HG02642 (cell line): ENCODE measurements around the gene ZFYVE1.
"Not testable (repeated sequence)": the region's sequence is repeated elsewhere in the genome, so short reads cannot be mapped to it uniquely, and the experiment has no call there.

Source experiments
- ATAC-seq: cut with Tn5 transposase; IDR thresholded peaks from one replicate; pipeline ENCODE4 v1.9.1; 2021; ENCODE audit warnings: mild to moderate bottlenecking; ENCODE audit not compliant: unreplicated experiment, poor library complexity

ZFYVE1 gene

DNA sequence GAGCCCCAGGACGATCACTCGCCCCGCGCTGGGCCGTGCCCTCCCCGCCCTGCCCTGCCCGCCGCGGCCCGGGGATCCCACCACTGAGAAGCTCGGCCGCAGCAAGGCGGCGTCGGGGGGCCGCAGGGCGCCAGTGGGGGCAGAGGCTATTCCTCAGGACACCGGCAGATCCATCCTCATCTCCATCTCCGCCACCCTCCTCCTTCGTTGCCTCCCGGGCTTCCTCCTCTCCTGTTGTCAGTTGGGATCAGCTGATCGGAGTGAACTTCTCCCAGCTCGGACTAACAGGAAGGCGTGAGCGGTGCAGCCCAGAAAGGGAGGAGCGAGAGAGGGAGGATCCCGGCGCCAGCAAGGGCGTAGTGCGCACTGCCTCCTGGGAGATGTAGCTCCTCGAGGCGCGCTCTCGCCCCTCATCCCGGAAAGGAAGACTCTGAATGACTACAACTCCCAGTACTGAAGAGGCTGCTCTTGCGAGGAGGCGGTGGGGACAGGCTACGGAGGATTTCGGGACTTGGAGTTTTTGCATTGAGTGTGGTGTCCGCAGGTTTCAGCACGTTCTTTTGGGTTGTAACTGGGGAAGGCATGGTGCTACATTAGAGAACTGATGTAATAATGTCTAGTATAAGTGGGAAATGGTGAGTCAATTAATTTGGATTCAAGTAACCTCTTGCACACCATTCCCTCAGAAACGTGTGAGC, at the start of gene ZFYVE1:
Gene ZFYVE1, minus strand, starts transcription at position 262 of the 698 bp plus-strand sequence. CDS start 2,598 bp downstream, outside the sequence.
- ATAC-seq = peak; percentile 98

- ATAC-seq = no peak
These were observed 42.7 kb upstream of the ZFYVE1 start for GRCh38 chr14:73069585-73069984.

GRCh38 chr14:73058922-73059673, 32.2 kb upstream of the ZFYVE1 start:
- ATAC-seq = peak; percentile 12

DNA sequence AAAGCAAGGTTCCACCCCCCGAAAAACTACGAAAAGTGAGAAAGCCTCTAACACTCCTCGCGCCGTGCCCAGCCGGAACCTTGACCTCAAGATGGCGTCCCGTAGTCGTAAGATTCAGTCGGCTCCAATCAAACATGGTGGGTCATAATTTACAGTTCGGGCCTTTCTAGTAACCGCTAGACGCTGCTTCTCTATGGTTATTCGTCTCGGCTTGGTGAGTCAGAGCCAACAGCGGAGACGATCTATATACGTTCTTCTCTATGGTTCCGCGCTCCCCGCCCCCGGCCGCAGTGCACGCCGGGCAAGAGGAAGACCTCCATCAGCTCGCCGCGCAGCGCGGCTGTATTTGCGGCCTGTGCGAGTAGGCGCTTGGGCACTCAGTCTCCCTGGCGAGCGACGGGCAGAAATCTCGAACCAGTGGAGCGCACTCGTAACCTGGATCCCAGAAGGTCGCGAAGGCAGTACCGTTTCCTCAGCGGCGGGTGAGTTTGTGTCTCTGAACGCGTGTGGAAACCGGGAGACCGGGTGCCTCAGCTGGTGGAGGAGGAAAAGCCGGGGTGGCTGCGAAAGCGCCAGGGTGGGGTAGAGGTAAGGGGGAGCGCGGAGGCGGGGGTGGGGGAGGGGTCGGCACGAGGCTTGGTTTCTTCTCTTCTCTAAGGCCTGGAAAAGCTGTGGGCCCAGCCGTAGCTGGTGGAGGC, 31.5 kb upstream of the ZFYVE1 start, which contains the start of gene RBM25:
Gene RBM25, plus strand, starts transcription at position 311 of the 698 bp plus-strand sequence. CDS start 13,108 bp downstream, outside the sequence.
- peak; percentile 96 for ATAC-seq

DNA sequence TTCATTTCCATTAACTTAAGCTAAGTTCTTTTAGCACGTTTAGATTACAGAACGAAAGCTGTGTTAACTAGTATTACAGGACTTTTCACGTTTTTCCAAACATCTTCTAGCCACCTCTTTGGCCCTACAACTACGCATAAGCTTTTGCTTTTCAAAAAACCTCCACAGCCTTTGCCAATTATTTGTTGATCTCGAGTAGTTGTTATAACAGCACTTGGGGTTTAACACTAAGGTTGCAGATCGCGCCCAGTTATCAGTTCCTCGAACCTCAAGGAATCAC, 31.0 kb upstream of the ZFYVE1 start:
- ATAC-seq = no peak

DNA sequence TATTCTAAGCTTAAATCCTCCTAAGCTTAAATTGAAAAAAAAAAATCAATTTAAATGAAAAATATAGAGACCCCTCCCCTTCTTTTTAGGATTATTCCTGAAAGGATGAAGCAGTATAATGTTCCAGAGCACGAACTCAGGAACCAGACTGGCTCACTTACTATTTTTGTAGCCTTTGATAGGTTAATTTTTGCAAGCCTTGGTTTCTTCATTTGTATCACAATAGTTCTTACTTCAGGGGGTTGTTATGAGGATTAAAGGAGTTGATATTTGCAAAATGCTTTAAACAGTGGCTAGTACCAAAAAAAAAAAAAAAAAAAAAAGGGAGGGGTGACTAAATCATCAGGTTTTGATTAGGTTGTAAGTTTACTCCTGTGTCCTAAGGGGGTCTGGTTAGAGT, 28.3 kb upstream of the ZFYVE1 start:
- ATAC-seq = no peak

DNA sequence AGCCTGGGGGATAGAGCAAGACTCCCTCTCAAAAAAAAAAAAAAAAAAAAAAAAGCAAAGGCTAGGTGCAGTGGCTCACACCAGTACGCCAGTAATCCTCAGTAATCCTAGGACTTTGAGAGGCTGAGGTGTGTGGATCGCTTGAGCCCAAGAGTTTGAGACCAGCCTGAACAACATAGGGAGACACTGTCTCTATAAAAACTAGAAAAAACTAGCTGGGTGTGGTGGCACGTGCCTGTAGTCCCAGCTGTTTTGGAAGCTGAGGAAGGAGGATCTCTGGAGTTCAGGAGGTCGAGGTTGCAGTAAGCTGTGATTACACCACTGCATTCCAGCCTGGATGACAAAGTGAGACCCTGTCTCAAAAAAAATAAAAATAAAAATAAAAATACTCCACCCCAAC, 22.5 kb upstream of the ZFYVE1 start:
- no peak for ATAC-seq

DNA sequence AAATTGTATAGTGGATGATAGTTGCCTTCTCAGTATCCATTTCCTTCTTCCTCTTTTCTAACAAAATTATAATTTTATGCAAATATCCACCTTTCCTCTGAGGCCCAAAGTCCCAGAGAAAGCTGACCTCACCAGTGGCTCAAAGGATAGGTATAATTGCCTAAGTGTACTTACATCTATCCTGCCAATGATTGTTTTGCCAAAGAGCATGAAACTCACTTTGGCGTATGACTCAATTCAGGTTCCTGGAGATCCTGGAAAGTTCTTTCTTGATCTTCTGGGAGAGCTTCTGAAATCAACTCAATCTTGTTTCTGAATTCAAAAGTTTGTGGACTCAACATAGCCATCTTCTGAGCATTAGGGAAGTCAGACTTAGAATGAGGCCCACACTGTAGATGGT, 20.9 kb upstream of the ZFYVE1 start:
- no peak for ATAC-seq

DNA sequence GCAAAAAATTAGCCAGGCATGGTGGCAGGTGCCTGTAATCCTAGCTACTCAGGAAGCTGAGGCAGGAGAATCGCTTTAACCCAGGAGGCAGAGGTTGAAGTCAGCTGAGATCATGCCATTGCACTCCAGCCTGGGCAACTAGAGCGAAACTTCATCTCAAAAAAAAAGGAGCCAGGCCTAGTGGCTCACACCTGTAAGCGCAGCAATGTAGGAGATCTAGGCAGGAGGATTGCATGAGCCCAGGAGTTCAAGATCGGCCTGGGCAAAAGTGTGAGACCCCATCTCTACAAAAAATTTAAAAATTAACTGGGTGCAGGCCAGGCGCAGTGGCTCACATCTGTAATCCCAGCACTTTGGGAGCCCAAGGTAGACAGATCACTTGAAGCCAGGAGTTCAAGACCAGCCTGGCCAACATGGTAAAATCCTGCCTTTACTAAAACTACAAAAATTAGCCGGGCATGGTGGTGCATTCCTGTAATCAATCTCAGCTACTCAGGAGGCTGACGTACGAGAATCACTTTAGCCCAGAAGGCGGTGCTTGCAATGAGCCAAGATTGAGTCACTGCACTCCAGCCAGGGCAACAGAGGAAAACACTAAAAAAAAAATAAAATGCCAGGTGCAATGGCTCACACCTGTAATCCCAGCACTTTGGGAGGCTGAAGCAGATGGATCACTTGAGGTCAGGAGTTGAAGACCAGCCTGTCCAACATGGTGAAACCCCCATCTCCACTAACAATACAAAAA, 10.0 kb upstream of the ZFYVE1 start:
- ATAC-seq = not testable (repeated sequence)

DNA sequence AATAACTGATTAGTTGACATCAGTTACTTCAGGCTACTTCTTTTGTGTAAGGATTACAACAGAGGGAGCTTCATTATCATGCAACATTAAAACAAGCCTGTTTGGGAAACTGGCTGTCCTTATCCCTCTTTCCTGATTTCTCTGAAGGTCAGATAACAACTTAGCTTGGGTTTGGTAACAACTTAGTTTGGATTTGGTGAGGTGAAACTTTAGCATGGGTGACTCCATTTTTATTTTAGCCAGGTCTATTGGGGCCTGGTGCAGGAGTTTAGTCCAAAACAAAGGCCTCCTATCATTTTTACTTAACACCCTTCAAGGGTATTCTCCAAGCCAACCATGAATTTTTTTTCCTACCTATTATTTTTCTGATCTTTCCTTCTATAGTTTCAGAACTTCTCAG, 1.1 kb upstream of the ZFYVE1 start:
- ATAC-seq = no peak

DNA sequence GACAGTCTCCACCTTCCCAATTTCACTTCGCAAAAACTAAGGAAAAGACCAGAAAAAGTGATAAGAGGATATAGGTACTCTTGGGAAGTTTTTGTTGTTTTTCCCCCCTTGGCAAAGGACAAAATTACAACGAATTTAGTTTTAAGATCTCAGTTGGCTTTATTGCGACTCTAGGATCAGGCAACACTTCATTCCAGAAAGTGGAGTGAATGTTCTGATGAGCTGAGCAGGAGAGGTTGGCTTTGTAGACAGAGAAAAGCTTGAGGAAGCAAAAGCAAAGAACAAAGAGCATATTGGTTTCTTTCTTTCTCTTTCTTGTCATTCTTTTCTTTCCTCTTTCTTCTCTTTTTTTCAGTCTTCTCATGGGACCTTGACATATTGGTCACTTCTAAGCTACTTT, 640 bp upstream of the ZFYVE1 start:
- ATAC-seq = no peak

DNA sequence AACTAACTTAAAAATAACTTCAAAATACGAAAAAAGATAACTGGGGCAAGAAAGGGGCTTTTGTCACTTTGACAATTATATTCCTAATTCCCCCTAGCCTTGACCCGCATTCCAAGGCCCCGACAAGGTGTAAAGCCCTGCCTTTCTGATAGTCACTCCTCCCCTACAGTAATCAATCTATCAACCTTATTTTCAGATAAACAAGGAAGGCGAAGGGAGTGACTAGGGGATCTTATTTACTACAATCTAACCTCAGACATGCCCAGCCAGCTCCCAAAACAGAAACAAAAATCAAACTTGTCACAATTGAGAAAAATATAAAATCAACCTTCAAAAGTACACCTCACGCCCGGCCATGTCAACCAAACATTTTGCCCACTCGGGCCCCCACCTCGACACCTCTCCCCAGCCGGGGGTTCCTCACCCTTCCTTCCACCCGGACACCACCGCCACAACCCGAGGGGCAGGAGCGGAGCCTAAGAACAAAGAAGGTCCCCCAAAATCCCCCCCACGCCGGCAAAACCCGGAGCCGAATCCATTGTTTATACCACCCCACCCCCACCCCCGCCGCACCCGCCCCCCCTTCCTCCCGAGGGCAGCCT, 562 bp downstream of the ZFYVE1 start:
- no peak for ATAC-seq

GRCh38 chr14:73025544-73025943, 1.4 kb downstream of the ZFYVE1 start:
- ATAC-seq = no peak

- ATAC-seq = no peak
These were observed 4.9 kb downstream of the ZFYVE1 start for GRCh38 chr14:73022051-73022450.

- not testable (repeated sequence) for ATAC-seq
These were observed 10.9 kb downstream of the ZFYVE1 start for GRCh38 chr14:73016011-73016410.

- ATAC-seq = not testable (repeated sequence)
These were observed 11.4 kb downstream of the ZFYVE1 start for GRCh38 chr14:73015552-73015951.

- ATAC-seq = peak; percentile 86
These were observed 12.8 kb downstream of the ZFYVE1 start for GRCh38 chr14:73014105-73014504.

- ATAC-seq = not testable (repeated sequence)
These were observed 15.7 kb downstream of the ZFYVE1 start for GRCh38 chr14:73011189-73011588.

DNA sequence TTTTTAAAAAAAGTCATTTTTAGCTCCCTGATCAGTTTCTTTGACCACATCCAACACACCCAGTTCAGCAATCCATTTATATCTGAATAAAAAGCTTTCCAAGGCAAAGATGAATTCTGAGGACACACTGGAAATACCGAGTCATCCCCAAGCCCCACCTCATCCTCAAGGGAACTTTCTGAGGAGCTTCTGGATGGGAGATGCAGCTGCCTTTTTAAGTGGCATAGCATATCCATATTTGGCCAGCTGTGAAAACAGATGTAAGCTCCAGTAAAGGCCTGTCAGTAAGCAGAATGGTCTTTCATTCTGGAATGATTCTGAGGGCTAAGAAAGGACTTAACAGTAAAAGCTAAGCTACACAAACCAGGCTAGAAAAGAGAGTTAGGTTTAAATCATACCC, 18.4 kb downstream of the ZFYVE1 start:
- ATAC-seq = no peak

- no peak for ATAC-seq
These were observed 19.1 kb downstream of the ZFYVE1 start for GRCh38 chr14:73007835-73008234.
